GM12891 (cell line): ENCODE data around the gene TRAF3.

Experiments
- POLR2AphosphoS5 ChIP-seq: IDR thresholded peaks from 2 replicates; pipeline ENCODE4 v1.6.1; 2011; ENCODE audit warnings: low read depth, low read length, control low read depth
- TAF1 ChIP-seq: IDR thresholded peaks from 2 replicates; pipeline ENCODE4 v1.6.1; 2011; ENCODE audit warnings: low read depth, low read length, control low read depth

DNA sequence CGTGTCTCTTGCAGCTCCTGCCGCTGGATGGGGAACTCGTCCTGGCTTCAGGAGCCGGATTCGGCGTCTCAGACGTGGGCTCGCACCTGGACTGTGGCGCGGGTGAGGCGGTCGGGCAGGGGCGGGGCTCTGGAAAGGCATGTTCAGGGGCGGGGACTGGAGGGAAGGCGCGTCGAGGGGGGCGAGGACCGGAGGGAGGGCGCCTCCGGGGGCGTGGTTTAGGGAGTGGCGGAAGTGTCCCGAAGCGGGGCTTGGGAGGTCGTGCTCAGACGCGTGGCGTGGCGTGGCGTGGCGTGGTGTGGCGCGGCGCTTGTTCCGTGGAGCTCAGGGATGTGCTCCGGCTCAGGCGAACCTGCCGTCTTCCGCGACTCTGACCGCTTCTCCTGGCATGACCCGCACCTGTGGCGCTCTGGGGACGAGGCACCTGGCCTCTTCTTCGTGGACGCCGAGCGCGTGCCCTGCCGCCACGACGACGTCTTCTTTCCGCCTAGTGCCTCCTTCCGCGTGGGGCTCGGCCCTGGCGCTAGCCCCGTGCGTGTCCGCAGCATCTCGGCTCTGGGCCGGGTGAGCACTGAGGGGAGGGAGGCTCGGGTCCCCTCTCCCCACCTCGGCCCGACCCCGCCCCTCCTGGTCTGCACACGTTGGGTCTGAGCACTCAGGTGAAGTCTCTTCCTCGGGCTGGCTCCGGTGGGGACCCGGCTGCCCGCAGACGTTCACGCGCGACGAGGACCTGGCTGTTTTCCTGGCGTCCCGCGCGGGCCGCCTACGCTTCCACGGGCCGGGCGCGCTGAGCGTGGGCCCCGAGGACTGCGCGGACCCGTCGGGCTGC, 151.4 kb downstream of the TRAF3 start:
- TF ChIP-seq TAF1 (no peak), POLR2AphosphoS5 (no peak)
